Activated naive CD4-positive, alpha-beta T cell treated with anti-CD3 and anti-CD28 coated beads, Interleukin-2, amount 10 ng/mL, durations not matched to agents 7 days and 5 days (primary cell): ENCODE results near the gene GPR17.

Experiments
- CTCF ChIA-PET: fragments of 350-600 bp; sonication (Branson Sonifier 250); formaldehyde crosslinking; loops from one replicate; lab custom pipeline; 2021; ENCODE audit warnings: antibody characterized with exemption; lab: Charles Lee
- DNase-seq: peaks from one replicate; pipeline ENCODE4 v3.0.0-alpha.2; 2020
- H3K27ac Mint-ChIP-seq: one replicate; pipeline ENCODE4 v1.8.0; 2021; ENCODE audit warnings: mild to moderate bottlenecking, moderate library complexity, mixed read lengths
- H3K27me3 Mint-ChIP-seq: one replicate; pipeline ENCODE4 v1.8.0; 2021; ENCODE audit warnings: mild to moderate bottlenecking, mixed read lengths
- H3K36me3 Mint-ChIP-seq: one replicate; pipeline ENCODE4 v1.8.0; 2021; ENCODE audit warnings: mixed read lengths
- H3K4me1 Mint-ChIP-seq: one replicate; pipeline ENCODE4 v1.8.0; 2021; ENCODE audit warnings: mixed read lengths
- H3K4me3 Mint-ChIP-seq: one replicate; pipeline ENCODE4 v1.8.0; 2021; ENCODE audit warnings: mild to moderate bottlenecking, moderate library complexity, mixed read lengths
- H3K9me3 Mint-ChIP-seq: one replicate; pipeline ENCODE4 v1.8.0; 2021; ENCODE audit warnings: mixed read lengths

Gene GPR17

DNA sequence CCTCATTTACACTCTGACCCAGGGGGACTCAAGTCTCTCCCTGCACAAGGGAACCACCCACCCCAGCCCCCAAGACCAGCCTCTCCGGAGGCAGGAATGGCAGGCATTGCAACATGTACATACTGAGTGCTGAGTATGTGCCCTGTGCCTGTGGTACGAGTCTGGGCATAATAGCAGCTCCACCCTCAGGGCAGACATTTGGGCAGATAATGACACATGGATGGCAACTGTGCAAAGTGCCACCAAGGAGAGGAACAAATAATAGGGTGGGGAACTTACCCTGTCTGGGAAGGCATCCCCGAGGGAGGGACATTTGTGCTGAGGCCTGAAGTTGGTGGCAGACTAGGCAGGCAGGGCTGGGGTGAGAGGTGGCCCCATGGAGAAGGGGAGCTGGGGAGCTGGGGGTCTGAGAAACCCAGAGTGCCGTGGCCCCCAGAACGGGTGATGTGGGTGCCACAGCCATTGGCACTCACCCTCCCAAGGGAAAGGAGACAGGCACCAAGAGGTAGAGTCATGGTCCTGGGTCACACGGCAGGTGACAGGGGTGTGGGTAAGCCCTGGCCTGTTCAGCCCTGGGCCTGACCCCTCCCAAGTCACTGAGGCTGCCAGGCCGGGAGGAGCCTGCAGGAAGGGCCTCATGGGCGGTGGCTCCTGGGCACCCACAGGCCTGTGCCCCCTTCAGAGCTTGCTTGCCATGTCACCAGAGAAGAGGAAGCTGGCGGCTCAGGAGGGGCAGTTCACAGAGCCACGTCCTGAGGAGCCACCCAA is 15.7 kb upstream of the GPR17 start:
- Mint-ChIP-seq H3K4me3 (no peak overlapping the region), H3K27ac (no peak overlapping the region)
- CTCF ChIA-PET, result interaction anchor here (1.7 kb wide), 1 partner anchor 39 kb away, joined by 5 read pairs; no protein-coding TSS in a partner anchor

DNA sequence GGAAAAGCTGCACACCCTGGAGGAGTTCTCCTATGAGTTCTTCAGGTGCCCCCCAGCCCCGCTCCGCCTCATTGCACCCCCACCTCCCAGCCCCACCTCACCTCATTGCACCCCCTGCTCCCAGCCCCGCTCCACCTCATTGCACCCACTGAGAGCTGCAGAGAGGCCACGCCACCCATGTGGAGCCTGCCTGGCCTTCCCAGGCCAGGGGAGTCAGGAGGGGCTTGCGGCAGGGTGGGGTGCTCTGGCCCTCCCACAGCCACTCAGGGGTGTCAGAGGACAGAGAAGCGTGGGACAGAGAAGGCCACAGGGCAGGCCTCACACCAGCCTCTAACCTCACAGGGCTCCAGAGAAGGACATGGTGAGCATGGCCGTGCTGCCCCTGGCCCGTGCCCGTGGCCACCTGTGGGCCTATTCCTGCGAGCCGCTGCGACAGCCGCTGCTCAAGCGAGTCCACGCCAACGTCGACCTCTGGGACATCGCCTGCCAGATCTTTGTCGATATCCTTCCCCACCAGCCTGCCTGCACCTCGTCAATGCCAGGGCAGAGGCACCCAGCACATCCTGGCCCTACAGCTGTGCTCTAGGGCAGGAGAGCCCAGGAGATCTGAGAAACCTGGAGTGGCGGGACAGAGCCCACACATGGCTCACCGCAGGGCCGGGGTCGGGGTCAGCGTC is 15.0 kb upstream of the GPR17 start:
- Mint-ChIP-seq H3K4me1 (peaks cover under 1% of the 10 kb centered on the region), H3K27me3 (peaks cover 7% of the 10 kb centered on the region), H3K9me3 (no peaks in the 10 kb centered on the region), H3K36me3 (no peaks in the 10 kb centered on the region), H3K27ac (no peak overlapping the region), H3K4me3 (no peak overlapping the region)
- no peak for DNase-seq
- CTCF ChIA-PET, result interaction anchor here (1.7 kb wide), 2 partner anchors 40 kb away, joined by 5 to 6 read pairs; no protein-coding TSS in a partner anchor

More for the DNA sequence above, 15.7 kb upstream of the GPR17 start:
- no peak for DNase-seq
- Mint-ChIP-seq H3K4me1 (no peaks in the 10 kb centered on the region), H3K27me3 (peaks cover 10% of the 10 kb centered on the region), H3K36me3 (no peaks in the 10 kb centered on the region), H3K9me3 (no peaks in the 10 kb centered on the region)

DNA sequence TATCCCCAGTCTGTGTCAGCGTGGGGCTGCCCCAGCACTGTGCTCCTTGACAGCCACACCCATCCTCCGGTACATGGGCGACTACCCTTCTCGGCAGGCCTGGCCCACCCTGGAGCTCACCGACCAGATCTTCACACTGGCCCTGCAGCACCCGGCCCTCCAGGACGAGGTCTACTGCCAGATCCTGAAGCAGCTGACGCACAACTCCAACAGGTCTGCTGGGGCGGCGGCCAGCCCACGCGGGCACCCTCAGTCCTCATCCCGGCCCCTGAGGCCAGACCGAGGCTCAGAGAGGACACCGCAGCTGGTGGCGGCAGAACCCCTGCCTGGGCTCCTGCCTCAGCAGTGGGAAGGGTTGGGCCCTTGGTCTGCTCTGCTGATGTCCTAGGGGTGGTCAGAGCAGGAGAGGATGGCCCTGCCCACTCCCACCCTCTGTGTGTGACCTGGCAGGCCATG is 14.4 kb upstream of the GPR17 start:
- no peak for DNase-seq
- CTCF ChIA-PET, result interaction anchor here (1.7 kb wide), 1 partner anchor 40 kb away, joined by 6 read pairs; no protein-coding TSS in a partner anchor
- Mint-ChIP-seq H3K27ac (no peak overlapping the region), H3K9me3 (no peaks in the 10 kb centered on the region), H3K36me3 (peaks cover 2% of the 10 kb centered on the region), H3K4me3 (no peak overlapping the region), H3K4me1 (peaks cover 6% of the 10 kb centered on the region), H3K27me3 (peaks cover 4% of the 10 kb centered on the region)

DNA sequence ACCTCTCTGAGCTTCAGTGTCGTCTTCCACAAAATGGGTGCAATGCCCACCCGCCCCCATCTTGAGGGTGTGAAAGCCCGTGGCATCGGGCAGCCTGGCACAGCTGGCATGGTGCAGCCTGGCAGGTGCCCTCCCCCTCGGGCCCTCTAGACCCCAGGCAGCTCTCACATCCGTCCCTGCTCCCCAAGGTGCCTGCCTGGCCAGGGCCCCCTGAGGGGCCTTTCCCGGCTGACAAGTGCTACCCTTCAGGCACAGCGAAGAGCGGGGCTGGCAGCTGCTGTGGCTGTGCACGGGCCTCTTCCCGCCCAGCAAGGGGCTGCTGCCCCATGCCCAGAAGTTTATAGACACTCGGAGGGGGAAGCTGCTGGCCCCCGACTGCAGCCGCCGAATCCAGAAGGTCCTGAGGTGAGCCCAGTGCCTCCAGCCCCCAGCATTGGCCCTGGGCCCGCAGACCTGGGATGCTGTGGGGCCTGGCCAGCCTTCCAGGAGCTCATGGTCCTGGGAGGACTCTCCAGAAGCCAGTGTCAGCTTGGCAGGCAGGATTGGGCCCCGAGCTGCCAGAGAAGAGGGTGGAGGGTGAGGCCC is 13.9 kb upstream of the GPR17 start:
- CTCF ChIA-PET, result interaction anchor here (0.6 to 1.7 kb wide), 2 partner anchors 10 to 41 kb away, joined by 3 to 6 read pairs; no protein-coding TSS in a partner anchor
- H3K27ac Mint-ChIP-seq, result no peak overlapping the region
- no peak for DNase-seq
- no peak overlapping the region for H3K4me3 Mint-ChIP-seq
- H3K27me3 Mint-ChIP-seq, result peaks cover 3% of the 10 kb centered on the region
- H3K36me3 Mint-ChIP-seq, result peaks cover 4% of the 10 kb centered on the region
- H3K9me3 Mint-ChIP-seq, result no peaks in the 10 kb centered on the region
- H3K4me1 Mint-ChIP-seq, result peaks cover 10% of the 10 kb centered on the region

DNA sequence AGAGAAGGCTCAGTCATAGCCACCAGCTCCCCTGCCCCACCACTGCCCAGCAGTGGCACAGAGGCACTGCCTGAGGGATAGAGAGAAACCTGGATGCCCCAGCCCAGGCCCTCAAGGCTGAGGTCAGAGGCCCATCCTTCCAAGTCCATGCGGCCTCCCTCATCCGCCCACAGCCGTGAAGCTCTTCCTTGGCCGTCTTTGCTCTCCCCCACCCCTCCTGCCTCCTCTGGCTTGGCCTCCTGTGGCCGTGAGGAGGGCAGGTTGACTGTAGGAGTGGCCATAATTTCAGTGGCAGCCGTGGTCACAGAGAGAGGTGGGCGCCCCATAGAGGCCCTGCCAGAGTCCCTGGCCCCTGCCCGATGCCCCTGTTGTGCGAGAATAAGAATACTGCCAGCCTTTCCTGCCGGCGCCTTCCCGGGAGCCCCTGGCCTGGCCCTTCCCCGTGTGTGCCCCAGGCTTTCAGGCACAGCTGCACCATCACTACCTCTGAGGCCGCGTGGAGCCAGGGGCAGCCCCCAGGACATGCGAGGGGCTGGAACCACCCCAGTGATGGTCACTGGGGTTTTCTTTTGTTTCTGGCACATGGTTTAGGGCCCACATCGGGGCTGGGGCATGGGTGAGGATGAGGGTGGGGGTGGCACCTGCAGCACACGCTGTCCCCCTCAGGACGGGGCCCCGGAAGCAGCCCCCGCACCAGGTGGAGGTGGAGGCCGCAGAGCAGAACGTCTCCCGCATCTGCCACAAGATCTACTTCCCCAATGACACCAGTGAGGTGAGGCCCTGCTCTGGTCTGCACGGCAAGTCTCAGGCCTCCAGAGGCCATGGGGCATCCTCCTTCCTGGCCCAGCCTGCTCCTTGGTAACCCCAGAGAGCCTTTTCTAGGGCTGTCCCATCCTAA is 13.1 kb upstream of the GPR17 start:
- Mint-ChIP-seq H3K27me3 (no peaks in the 10 kb centered on the region), H3K4me3 (no peak overlapping the region), H3K9me3 (no peaks in the 10 kb centered on the region), H3K27ac (no peak overlapping the region), H3K36me3 (peaks cover 4% of the 10 kb centered on the region), H3K4me1 (peaks cover 17% of the 10 kb centered on the region)
- CTCF ChIA-PET, result interaction anchor here (0.6 to 1.7 kb wide), 2 partner anchors 9 to 42 kb away, joined by 3 to 6 read pairs; no protein-coding TSS in a partner anchor
- no peak for DNase-seq

DNA sequence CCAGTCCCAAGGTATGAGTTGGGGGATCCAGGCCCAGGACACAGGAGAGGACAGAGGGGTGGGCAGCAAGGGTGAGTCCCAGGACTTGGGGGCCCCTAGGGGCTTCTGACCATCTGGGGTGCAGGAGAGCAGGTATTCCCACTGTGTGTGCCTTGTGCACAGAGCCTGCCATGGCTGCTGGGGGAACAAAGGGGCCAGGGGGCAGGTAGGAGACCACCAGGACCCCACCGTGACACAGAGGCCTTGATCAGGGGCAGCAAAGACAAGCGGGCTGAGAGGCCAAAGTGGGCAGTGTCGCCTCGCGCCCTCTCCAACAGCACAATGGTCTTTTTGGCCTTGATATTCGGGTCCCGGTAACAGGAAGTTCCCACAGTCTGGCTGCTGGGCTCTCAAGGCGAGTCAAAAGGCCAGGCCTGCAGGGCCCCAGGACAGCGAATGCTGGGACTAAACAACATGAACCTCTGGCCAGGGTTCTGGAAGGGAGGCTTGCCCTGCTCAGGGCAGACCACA is 12.3 kb upstream of the GPR17 start:
- Mint-ChIP-seq H3K4me1 (peaks cover 24% of the 10 kb centered on the region), H3K27ac (no peak overlapping the region), H3K9me3 (no peaks in the 10 kb centered on the region), H3K36me3 (peaks cover 4% of the 10 kb centered on the region), H3K27me3 (no peaks in the 10 kb centered on the region), H3K4me3 (no peak overlapping the region)
- DNase-seq, result no peak
- CTCF ChIA-PET, result no interaction called here

DNA sequence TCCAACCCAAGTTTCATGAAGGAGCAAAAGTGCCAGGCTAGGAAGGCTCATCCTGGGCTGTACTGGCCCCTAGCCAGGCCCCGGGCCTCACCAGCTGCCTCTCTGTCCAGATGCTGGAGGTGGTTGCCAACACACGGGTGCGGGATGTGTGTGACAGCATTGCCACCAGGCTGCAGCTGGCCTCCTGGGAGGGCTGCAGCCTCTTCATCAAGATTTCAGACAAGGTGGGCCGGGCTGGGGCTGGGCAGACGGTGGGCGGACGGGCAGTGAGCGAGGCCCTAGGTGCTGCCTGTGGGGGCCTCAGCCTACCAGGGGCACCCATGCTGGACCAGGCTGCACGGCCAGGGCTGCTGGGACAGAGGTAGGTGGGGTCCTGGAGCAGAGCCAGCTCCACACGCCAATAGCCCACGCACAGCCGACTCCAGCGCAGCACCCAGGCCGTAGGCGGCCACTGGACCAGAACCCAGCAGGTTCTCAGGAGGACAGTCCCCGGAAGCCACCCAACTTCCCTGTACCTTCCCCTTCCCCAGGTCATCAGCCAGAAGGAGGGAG is 11.8 kb upstream of the GPR17 start:
- Mint-ChIP-seq H3K4me1 (peaks cover 30% of the 10 kb centered on the region), H3K27ac (no peak overlapping the region), H3K4me3 (no peak overlapping the region), H3K9me3 (no peaks in the 10 kb centered on the region), H3K36me3 (peaks cover 8% of the 10 kb centered on the region), H3K27me3 (no peaks in the 10 kb centered on the region)
- CTCF ChIA-PET, result no interaction called here
- no peak for DNase-seq

- peaks cover 9% of the 10 kb centered on the region for H3K36me3 Mint-ChIP-seq
- CTCF ChIA-PET, result no interaction called here
- DNase-seq, result no peak
- H3K27ac Mint-ChIP-seq, result no peak overlapping the region
- no peaks in the 10 kb centered on the region for H3K9me3 Mint-ChIP-seq
- H3K27me3 Mint-ChIP-seq, result no peaks in the 10 kb centered on the region
- H3K4me1 Mint-ChIP-seq, result peaks cover 36% of the 10 kb centered on the region
- H3K4me3 Mint-ChIP-seq, result no peak overlapping the region
These were observed 11.2 kb upstream of the GPR17 start for GRCh38 chr2:127634626-127635379.

DNA sequence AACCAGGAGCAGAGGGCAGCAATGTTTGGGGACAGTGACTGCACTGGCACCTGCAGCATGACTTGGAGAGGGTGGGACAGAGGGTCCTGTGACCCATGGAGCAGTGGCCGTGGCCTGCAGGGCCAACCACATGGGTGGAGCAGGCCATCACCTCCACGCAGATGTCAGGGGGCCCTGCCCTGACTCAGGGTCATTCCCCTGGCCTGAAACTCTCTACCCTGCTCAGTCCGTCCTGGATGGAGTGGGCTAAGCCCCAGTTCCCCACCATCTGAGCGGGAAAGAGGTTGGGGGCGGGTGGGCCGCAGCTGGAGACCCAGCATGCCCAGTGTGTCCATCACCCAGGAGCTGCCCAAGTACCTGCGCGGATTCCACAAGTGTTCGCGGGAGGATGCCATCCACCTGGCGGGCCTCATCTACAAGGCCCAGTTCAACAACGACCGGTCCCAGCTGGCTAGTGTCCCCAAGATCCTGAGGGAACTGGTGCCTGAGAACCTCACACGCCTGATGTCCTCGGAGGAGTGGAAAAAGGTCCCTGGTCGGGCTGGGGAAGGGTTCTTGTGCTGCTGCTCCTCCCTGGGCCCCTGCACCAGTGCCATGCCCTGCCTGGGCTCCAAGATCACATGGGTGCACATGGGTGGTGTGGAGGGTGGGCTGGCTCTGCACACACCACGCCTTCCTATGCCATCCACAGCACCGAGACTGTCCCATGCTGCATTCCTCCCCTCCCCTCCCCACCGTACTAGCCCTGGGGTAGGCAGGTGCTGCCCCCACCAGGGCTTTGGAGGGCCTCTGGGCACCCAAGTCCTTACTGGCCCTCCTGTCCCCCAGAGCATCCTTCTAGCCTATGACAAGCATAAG is 10.3 kb upstream of the GPR17 start:
- H3K9me3 Mint-ChIP-seq, result no peaks in the 10 kb centered on the region
- no peaks in the 10 kb centered on the region for H3K27me3 Mint-ChIP-seq
- H3K36me3 Mint-ChIP-seq, result peaks cover 9% of the 10 kb centered on the region
- DNase-seq, result no peak
- peaks cover 44% of the 10 kb centered on the region for H3K4me1 Mint-ChIP-seq
- CTCF ChIA-PET, result interaction anchor here (6.5 kb wide), 1 partner anchor 45 kb away, joined by 49 read pairs; no protein-coding TSS in a partner anchor
- H3K27ac Mint-ChIP-seq, result no peak overlapping the region
- H3K4me3 Mint-ChIP-seq, result no peak overlapping the region

DNA sequence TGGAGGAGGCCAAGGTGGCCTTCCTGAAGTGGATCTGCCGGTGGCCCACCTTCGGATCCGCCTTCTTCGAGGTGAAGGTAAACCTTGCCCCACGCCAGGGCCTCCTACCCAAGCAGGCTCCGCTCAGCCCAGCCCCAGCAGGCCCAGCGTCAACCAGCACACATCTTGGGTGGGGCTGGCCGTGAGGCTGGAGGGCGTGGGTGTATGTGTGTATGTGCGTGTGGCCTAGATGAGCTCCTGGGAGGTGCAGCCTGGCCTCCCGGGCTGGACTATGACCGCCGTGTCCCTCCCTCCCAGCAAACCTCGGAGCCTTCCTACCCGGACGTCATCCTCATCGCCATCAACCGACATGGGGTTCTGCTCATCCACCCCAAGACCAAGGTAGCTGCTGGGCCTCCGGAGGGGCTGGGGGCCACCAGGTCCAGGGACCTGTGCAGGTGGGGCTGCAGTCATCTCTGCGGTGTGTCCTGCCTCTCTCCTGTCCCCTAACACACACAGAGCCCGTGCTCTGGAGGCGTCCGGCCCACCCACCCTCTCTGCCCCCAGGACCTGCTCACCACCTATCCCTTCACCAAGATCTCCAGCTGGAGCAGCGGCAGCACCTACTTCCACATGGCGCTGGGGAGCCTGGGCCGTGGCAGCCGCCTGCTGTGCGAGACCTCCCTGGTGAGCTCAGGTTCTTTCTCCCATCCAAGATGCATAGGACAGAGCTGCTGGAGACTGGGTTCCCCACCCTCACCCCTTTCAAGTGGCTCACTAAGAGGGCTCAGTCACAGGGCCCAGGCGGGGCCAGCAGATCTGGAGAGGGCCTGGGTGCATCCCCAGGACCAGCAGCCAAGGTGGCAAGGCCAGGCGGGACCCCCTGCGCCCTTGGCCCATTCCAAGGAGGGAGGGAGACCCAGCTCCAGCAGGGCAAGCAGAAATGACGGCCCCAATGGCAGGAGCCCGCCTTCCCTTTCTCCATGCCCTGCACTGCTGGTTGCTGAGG is 9.4 kb upstream of the GPR17 start:
- H3K27ac Mint-ChIP-seq, result peak overlapping the region; percentile 73

DNA sequence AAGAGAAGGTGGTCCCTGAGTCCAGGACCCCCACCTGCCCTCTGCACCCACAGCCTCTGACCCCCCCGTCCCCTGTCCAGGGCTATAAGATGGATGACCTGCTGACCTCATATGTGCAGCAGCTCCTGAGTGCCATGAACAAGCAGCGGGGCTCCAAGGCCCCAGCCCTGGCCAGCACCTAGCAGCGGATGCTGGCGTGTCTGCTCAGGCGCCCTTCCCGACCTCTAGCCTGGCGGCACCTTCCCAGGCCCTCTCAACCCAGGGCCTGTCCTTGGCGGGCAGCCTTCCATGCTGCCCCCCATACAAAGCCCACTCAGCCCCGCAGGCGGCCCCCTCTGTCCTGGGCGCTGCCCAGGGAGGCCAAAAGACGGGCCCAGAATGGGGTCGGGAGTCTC is 8.7 kb upstream of the GPR17 start:
- no peak overlapping the region for H3K4me3 Mint-ChIP-seq
- H3K27me3 Mint-ChIP-seq, result no peaks in the 10 kb centered on the region
- H3K27ac Mint-ChIP-seq, result peak overlapping the region; percentile 49
- no peak for DNase-seq
- CTCF ChIA-PET, result interaction anchor here (0.9 to 6.5 kb wide), 2 partner anchors 12 to 46 kb away, joined by 3 to 49 read pairs; no protein-coding TSS in a partner anchor
- peaks cover 52% of the 10 kb centered on the region for H3K4me1 Mint-ChIP-seq
- no peaks in the 10 kb centered on the region for H3K9me3 Mint-ChIP-seq
- H3K36me3 Mint-ChIP-seq, result peaks cover 9% of the 10 kb centered on the region

More for the DNA sequence above, 9.4 kb upstream of the GPR17 start:
- Mint-ChIP-seq H3K4me1 (peaks cover 50% of the 10 kb centered on the region), H3K27me3 (no peaks in the 10 kb centered on the region), H3K36me3 (peaks cover 9% of the 10 kb centered on the region), H3K9me3 (no peaks in the 10 kb centered on the region), H3K4me3 (no peak overlapping the region)
- CTCF ChIA-PET, result interaction anchor here (6.5 kb wide), 1 partner anchor 46 kb away, joined by 49 read pairs; no protein-coding TSS in a partner anchor
- no peak for DNase-seq
